ENCODE data around the gene DUT. TPM values are rescaled to one million over a fixed set of nuclear protein-coding genes. Genes with fewer than 3 reads are reported as not detected.

Gene DUT
- total RNA-seq, 2 experiments from 2014 or later, result 564 to 574 TPM

DNA sequence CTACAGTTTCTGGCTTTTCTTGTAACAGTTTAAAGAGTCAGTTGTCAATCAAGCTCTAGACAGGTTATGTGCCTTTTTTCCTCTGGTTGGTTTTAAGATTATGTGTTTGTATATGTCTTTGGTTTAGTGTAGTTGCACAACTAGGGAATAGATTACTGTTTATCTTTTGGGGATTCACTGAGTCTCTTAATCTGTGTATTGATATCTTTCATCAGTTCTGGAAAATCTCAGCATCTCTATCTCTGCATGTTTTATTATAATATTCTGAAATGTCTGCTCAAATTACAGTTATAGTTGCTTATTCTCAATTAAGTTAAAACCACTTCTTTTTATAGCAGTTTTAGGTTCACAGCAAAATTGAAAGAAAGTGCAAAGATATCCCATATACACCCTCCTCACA is 14.3 kb downstream of the DUT start:
- H3K4me1 Mint-ChIP-seq, result no peaks in the 10 kb centered on the region
- H3K9me3 Mint-ChIP-seq, result no peaks in the 10 kb centered on the region
- DNase-seq, result no peak
- peaks cover 12% of the 10 kb centered on the region for H3K36me3 Mint-ChIP-seq
- H3K4me3 Mint-ChIP-seq, result no peak overlapping the region
- H3K27ac Mint-ChIP-seq, result no peak overlapping the region
- no peaks in the 10 kb centered on the region for H3K27me3 Mint-ChIP-seq

GRCh38 chr15:48352474-48353072 is 21.3 kb downstream of the DUT start:
- DNase-seq, result peak; percentile 39
- Mint-ChIP-seq H3K4me3 (no peak overlapping the region), H3K4me1 (peaks cover 1% of the 10 kb centered on the region), H3K27me3 (peaks cover 9% of the 10 kb centered on the region), H3K27ac (no peak overlapping the region), H3K9me3 (no peaks in the 10 kb centered on the region), H3K36me3 (no peaks in the 10 kb centered on the region)

DNA sequence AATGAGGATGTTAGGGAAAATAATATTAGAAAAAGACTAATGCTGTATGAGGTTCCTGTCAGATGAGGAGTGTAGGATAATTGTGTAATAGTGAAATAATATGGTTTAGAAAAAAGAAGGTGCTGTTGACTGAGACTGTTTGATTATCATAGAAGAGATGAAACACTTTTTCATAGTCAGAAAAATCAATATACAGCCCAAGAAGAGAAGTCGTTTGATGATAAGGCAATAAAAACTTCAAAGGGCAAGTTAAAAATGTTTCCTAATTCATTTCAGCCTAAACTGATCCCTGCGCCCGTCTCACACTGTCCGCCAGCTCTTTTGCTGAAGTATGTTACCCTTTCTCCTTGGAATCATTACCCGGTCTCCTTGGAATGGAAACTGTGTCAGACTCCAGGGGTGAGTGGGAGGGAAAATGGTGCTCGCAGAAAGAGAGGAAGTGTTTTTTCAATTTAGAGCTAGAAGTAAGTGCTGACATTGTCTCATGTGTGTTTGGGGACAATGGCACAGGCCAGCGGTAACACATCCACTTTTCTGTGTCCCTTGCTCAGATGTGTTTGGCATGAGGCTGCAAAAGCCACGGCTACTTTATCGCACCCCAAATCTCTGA is 23.6 kb downstream of the DUT start:
- H3K9me3 Mint-ChIP-seq, result no peaks in the 10 kb centered on the region
- no peak overlapping the region for H3K4me3 Mint-ChIP-seq
- peaks cover 12% of the 10 kb centered on the region for H3K27me3 Mint-ChIP-seq
- H3K4me1 Mint-ChIP-seq, result peaks cover 6% of the 10 kb centered on the region
- no peaks in the 10 kb centered on the region for H3K36me3 Mint-ChIP-seq
- no peak overlapping the region for H3K27ac Mint-ChIP-seq
- DNase-seq, result no peak

GRCh38 chr15:48355377-48355776 is 24.1 kb downstream of the DUT start:
- DNase-seq, result no peak
- Mint-ChIP-seq H3K4me1 (peaks cover 6% of the 10 kb centered on the region), H3K36me3 (no peaks in the 10 kb centered on the region), H3K9me3 (no peaks in the 10 kb centered on the region), H3K27ac (no peak overlapping the region), H3K4me3 (no peak overlapping the region), H3K27me3 (peaks cover 12% of the 10 kb centered on the region)

DNA sequence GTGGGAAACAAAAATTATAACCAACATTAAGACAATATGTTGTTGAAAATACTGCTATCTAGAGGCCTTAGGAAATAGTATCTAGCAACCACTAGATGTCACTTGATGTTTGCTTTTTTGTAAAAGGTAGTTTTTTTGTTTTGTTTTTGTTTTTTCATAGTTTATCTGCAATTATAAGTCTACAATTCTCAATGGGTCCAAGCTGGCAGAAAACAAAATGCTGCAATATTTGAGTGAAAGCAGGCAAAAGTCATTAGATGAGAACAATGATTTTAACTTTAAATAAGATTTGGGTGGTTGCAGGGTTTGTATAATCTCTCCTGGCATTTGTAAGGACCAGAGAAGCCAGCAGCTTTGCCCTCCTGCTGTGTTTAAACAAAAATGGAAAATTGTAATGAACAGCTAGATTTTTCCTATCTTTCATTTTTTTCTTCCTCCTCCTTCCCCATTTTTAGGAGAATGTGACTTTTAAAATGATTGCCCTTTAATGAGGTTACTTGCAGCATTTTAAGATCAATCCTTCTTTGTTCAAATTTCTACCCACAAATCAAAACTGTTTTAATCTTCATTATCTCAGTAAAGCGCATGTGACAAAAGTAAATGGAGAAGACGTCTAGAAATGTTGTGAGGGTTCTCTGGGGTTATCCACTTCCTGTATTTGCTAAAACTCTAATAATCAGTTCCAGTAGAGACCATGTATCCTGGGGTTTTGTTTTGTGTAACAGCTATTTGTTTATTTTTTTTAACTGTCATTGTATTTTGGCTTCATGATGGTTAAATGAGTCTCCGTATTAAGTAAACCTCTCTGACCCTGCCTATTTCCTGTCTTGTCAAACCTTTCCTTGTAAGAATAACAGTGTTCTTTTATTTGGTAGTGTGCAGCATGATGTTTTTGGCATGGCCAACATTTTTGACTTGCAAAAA is 27.3 kb downstream of the DUT start:
- H3K36me3 Mint-ChIP-seq, result no peaks in the 10 kb centered on the region
- H3K9me3 Mint-ChIP-seq, result no peaks in the 10 kb centered on the region
- no peak overlapping the region for H3K4me3 Mint-ChIP-seq
- no peak overlapping the region for H3K27ac Mint-ChIP-seq
- H3K27me3 Mint-ChIP-seq, result peaks cover 5% of the 10 kb centered on the region
- peaks cover 5% of the 10 kb centered on the region for H3K4me1 Mint-ChIP-seq
- no peak for DNase-seq

DNA sequence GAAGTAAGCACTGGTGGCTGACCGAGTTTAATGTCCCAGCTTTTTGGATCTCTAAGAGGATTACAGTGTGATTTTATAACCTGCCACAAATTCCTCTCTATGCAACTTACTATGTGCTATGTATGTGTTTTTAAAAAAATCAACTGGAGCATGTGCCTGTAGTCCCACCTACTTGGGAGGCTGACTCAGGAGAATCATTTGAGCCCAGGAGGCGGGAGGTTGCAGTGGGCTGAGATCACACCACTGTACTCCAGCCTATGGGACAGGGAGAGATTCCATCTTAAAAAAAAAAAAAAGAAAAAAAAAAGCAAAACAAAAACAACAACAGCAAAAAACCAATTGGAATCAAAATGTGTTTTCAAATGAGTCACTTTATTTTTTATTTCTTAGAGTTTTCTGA is 29.6 kb downstream of the DUT start:
- peaks cover 5% of the 10 kb centered on the region for H3K27me3 Mint-ChIP-seq
- H3K9me3 Mint-ChIP-seq, result no peaks in the 10 kb centered on the region
- no peaks in the 10 kb centered on the region for H3K36me3 Mint-ChIP-seq
- no peak overlapping the region for H3K4me3 Mint-ChIP-seq
- H3K4me1 Mint-ChIP-seq, result peaks cover 5% of the 10 kb centered on the region
- H3K27ac Mint-ChIP-seq, result no peak overlapping the region
- DNase-seq, result no peak

- Mint-ChIP-seq H3K36me3 (no peaks in the 10 kb centered on the region), H3K4me1 (peaks cover 5% of the 10 kb centered on the region), H3K4me3 (no peak overlapping the region), H3K27me3 (peaks cover 3% of the 10 kb centered on the region), H3K27ac (no peak overlapping the region), H3K9me3 (no peaks in the 10 kb centered on the region)
- no peak for DNase-seq
Observed at GRCh38 chr15:48361685-48362084, 30.5 kb downstream of the DUT start.

DNA sequence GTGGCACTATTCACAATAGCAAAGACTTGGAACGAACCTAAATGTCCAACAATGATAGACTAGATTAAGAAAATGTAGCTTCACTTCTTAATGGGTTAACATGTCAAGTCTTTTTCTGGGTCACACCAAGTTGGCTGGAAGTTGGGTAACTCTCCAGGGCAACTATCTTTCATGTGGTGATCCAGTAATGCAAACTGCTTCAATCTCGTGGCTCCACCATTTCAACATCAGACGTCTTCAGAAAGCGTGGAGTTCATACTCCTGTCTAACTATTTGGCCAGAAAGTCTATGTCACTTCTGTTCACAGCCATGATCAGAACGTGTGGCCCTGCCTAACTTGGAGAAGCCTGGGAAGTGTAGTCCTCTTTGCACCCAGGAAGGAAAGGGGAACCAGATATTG is 32.2 kb downstream of the DUT start:
- no peaks in the 10 kb centered on the region for H3K36me3 Mint-ChIP-seq
- H3K9me3 Mint-ChIP-seq, result no peaks in the 10 kb centered on the region
- no peak overlapping the region for H3K27ac Mint-ChIP-seq
- H3K27me3 Mint-ChIP-seq, result peaks cover 5% of the 10 kb centered on the region
- H3K4me3 Mint-ChIP-seq, result no peak overlapping the region
- peaks cover 3% of the 10 kb centered on the region for H3K4me1 Mint-ChIP-seq
- DNase-seq, result no peak

DNA sequence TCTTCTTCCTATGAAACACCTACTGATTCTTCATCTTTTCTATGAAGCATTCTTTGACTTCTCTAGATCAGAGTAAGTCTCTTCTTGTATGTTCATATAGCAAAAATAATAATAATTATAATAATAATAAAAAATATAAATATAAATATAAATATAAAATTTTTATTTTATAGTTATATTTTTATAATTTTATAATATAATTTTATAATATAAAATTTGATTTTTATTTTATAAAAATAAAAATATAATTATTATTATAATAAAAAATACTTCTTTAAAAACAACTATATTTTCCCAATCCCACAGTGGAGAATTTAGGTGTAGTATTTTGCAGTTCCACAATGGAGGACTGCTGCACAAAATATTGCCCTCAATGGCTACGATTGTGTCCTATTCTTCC is 34.3 kb downstream of the DUT start:
- no peak overlapping the region for H3K27ac Mint-ChIP-seq
- no peak for DNase-seq
- peaks cover 3% of the 10 kb centered on the region for H3K27me3 Mint-ChIP-seq
- H3K9me3 Mint-ChIP-seq, result no peaks in the 10 kb centered on the region
- no peaks in the 10 kb centered on the region for H3K4me1 Mint-ChIP-seq
- no peak overlapping the region for H3K4me3 Mint-ChIP-seq
- no peaks in the 10 kb centered on the region for H3K36me3 Mint-ChIP-seq

GRCh38 chr15:48366584-48367312 is 35.5 kb downstream of the DUT start:
- Mint-ChIP-seq H3K9me3 (no peaks in the 10 kb centered on the region), H3K27me3 (peaks cover 3% of the 10 kb centered on the region), H3K4me1 (no peaks in the 10 kb centered on the region), H3K27ac (no peak overlapping the region), H3K4me3 (no peak overlapping the region), H3K36me3 (no peaks in the 10 kb centered on the region)
- DNase-seq, result no peak

- Mint-ChIP-seq H3K27me3 (peaks cover 3% of the 10 kb centered on the region), H3K36me3 (no peaks in the 10 kb centered on the region), H3K4me3 (no peak overlapping the region), H3K27ac (no peak overlapping the region), H3K4me1 (no peaks in the 10 kb centered on the region), H3K9me3 (no peaks in the 10 kb centered on the region)
- DNase-seq, result no peak
Observed at GRCh38 chr15:48367483-48367882, 36.3 kb downstream of the DUT start.

- Mint-ChIP-seq H3K27ac (no peak overlapping the region), H3K9me3 (no peaks in the 10 kb centered on the region), H3K4me1 (no peaks in the 10 kb centered on the region), H3K36me3 (no peaks in the 10 kb centered on the region), H3K4me3 (no peak overlapping the region), H3K27me3 (peaks cover 16% of the 10 kb centered on the region)
- no peak for DNase-seq
Observed at GRCh38 chr15:48370460-48370859, 39.2 kb downstream of the DUT start.

GRCh38 chr15:48371550-48371949 is 40.3 kb downstream of the DUT start:
- H3K27ac Mint-ChIP-seq, result no peak overlapping the region
- H3K4me1 Mint-ChIP-seq, result no peaks in the 10 kb centered on the region
- H3K36me3 Mint-ChIP-seq, result no peaks in the 10 kb centered on the region
- no peak overlapping the region for H3K4me3 Mint-ChIP-seq
- DNase-seq, result no peak
- H3K27me3 Mint-ChIP-seq, result peaks cover 24% of the 10 kb centered on the region
- no peaks in the 10 kb centered on the region for H3K9me3 Mint-ChIP-seq

- Mint-ChIP-seq H3K9me3 (no peaks in the 10 kb centered on the region), H3K36me3 (no peaks in the 10 kb centered on the region), H3K27ac (no peak overlapping the region), H3K27me3 (peaks cover 24% of the 10 kb centered on the region), H3K4me1 (no peaks in the 10 kb centered on the region), H3K4me3 (no peak overlapping the region)
- no peak for DNase-seq
Observed at GRCh38 chr15:48371961-48372360, 40.7 kb downstream of the DUT start.

GRCh38 chr15:48373821-48374451 is 42.7 kb downstream of the DUT start:
- no peak for DNase-seq
- peaks cover 24% of the 10 kb centered on the region for H3K27me3 Mint-ChIP-seq
- H3K4me1 Mint-ChIP-seq, result no peaks in the 10 kb centered on the region
- H3K36me3 Mint-ChIP-seq, result no peaks in the 10 kb centered on the region
- H3K4me3 Mint-ChIP-seq, result no peak overlapping the region
- H3K9me3 Mint-ChIP-seq, result peaks cover 1% of the 10 kb centered on the region
- H3K27ac Mint-ChIP-seq, result no peak overlapping the region

Data from activated naive CD8-positive, alpha-beta T cell treated with anti-CD3 and anti-CD28 coated beads for 36 hours (primary cell).